Hematopoietic multipotent progenitor cell treated with erythropoietin and hydrocortisone succinate and interleukin-3 and kit ligand, for 6 days (in vitro differentiated cells): ENCODE data around the gene NFE2L2.
A peak's percentile ranks its signal among the peaks of the same experiment; 100 is the strongest.
"Not testable (repeated sequence)": the region's sequence is repeated elsewhere in the genome, so short reads cannot be mapped to it uniquely, and the experiment has no call there.

Experiments used
- DNase-seq: peaks from one replicate; pipeline ENCODE4 v3.0.0-alpha.2; 2015

NFE2L2 gene

DNA sequence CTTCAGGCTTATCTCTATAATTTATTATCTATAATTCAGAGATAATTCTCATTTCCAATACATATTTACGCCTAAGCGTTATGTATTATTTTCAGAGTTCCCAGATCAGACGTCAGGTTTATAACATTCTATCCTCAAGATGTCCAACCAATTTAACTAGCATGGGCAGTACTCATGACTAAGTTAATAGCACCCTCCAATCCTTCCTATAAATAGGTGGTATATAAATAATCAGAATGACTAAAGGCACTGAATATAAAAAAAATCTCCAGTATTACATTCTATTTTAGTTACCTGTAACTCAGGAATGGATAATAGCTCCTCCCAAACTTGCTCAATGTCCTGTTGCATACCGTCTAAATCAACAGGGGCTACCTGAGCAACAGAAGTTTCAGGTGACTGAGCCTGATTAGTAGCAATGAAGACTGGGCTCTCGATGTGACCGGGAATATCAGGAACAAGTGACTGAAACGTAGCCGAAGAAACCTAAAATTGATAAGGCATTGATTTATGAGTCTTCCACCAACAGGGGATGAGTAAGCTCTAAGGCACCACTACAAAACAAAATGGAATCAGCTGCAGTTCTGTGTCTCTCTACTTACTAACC, 32.3 kb downstream of the NFE2L2 start:
- no peak for DNase-seq

DNA sequence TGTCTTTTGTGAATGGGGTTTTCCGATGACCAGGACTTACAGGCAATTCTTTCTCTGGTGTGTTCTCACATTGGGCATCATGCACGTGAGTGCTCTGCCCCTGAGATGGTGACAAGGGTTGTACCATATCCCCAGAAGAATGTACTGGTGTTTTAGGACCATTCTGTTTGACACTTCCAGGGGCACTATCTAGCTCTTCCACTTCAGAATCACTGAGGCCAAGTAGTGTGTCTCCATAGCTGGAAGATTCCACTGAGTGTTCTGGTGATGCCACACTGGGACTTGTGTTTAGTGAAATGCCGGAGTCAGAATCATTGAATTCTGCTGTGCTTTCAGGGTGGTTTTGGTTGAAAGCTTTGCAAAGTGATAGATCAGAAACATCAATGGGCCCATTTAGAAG, 33.3 kb downstream of the NFE2L2 start:
- DNase-seq = no peak

DNA sequence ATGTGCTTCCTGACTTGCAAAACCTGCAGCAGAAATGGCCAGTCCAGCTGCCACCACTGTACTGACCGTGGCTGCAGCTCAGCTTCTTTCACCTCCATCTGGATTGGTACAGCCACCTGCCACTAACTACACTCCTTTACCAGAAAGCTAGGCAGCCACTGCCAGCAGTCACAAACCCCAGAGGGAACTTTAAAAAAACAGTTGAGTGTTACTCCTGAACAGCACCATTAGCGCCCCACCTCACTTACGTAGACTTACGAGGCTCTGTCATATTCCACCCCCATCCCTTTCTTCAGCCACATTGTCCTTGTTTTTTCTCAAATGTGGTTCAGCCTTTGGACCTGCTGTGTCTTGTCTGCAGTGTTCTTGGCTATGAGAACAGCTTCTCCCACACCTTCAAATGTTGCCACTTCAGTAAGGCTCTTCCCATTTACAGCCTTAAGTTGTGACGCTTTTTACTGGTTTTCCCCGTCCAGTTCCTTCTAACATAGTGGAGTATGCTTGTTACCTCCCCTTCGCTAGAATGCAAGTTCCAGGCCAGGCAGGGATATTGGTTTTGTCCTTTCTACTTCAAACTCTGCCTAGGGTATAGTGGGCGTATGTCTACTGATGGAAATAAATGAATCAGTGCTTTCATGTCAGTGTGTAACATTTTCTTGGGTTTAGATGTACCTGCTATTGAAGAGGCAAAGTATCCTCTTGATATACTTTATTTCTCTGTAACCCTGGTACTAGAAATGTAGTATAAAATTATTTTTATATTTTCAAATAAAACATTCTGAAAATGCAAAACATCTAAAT, 34.9 kb downstream of the NFE2L2 start:
- no peak for DNase-seq

DNA sequence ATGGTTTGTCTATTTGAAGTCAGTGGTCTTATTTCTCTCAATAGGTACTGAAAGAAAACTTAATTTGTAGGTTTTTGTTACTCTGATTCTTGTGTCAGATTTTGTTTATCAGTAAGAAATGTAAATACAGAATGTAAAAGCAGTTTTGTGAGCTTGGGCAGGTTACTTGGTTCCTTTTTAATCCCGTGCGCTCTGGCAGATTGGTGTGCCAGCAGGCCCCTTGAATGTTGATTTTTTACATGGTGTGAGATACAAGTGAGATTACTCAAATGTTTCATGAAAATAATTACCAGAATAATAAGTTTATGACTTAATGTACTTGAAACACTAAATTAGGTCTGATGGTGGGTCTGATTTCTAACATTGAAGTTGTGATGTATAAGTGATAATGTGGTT, 38.6 kb downstream of the NFE2L2 start:
- no peak for DNase-seq

DNA sequence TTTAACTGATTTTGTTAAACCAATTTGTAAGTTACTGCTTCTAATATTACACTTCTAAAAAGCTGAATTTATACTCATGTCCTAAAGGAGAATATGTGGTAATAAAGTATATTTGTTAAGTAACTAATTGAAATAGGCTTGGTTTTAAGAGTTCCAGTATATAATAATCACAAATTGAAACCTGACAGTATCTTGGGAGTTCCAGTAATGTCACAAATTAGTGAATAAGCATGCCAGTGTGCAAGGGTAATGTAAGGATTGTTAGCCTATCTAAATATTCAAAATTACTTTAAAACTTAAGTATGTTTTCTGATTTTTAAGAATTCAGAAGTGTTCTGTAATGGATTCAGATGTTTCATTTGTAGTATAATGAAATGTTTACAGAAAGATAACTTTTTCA, 41.1 kb downstream of the NFE2L2 start:
- DNase-seq = not testable (repeated sequence)

DNA sequence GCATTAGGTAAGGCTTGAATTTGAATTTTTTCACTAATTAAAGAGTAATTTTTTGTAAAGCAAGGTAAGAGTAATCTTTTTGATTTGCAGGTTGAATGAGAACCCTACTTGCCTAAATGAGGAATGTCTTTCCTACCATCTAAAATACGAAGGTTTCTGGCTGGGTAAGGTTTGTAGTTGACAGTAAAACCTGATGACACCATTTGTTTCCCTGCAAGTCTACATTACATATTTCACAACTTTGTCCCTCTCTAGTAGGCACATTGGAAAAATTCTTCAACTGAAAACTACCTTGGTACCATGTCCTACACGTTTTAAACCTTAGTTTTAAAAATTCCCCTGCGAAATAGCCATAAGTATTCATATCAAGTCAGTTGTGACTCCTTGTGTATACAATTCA, 42.6 kb downstream of the NFE2L2 start:
- DNase-seq = no peak

DNA sequence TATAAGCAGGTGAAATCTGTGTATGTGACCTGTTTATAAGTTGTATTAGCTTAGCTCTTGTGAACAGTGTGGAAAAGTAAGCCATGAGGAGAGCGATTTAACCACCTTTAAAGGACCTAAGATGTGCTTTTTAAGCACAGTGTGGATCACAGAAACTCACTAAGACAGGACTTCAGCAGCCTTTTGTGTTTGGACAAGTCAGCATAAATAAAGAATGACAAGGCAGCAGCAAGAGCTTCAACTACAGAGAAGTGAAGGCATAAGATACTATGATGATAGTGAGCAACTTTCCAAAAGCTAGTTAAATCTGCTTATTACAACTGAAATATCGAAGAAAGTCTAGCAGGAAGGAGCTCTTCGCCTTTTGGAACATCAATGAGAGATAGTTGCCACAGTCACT, 43.0 kb downstream of the NFE2L2 start:
- DNase-seq = no peak

DNA sequence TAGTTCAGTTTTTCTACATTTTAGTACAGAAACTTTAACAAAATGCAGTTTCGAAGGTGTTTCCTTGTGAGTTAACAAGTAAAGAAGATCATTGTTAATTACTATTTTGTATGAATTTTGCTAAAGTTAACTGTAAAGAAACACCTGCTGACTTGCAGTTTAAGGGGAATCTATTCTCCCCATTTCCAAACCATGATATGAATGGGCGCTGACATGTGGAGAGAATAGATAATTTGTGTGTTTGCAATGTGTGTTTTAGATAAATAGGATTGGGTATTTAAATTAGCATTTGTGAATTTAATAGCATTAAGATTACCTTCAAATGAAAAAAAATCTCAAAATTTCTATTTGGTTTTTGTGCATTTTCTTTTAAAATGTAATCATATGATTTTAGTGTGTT, 44.7 kb downstream of the NFE2L2 start:
- DNase-seq = not testable (repeated sequence)

DNA sequence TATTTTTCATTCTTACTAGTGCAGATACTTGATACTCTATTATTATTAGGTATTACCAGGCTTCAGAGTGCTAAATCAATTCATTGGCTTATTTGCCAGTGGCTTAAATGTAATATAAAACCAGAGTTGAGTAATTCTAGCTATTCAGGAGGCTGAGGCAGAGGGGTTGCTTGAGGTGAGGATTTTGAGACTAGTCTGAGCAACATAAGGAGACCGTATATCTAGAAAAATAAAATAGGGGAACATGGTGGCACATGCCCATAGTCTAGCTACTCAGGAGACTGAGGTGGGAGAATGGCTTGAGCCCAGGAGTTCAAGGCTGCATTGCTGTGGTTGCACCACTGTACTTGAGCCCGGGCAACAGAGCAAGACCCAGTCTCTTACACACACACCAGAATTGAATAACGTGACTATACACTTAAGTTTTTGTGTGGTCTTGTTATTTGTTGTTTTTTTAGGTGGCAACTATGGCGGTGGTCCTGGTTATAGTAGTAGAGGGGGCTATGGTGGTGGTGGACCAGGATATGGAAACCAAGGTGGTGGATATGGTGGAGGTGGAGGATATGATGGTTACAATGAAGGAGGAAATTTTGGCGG, 47.2 kb downstream of the NFE2L2 start:
- no peak for DNase-seq

DNA sequence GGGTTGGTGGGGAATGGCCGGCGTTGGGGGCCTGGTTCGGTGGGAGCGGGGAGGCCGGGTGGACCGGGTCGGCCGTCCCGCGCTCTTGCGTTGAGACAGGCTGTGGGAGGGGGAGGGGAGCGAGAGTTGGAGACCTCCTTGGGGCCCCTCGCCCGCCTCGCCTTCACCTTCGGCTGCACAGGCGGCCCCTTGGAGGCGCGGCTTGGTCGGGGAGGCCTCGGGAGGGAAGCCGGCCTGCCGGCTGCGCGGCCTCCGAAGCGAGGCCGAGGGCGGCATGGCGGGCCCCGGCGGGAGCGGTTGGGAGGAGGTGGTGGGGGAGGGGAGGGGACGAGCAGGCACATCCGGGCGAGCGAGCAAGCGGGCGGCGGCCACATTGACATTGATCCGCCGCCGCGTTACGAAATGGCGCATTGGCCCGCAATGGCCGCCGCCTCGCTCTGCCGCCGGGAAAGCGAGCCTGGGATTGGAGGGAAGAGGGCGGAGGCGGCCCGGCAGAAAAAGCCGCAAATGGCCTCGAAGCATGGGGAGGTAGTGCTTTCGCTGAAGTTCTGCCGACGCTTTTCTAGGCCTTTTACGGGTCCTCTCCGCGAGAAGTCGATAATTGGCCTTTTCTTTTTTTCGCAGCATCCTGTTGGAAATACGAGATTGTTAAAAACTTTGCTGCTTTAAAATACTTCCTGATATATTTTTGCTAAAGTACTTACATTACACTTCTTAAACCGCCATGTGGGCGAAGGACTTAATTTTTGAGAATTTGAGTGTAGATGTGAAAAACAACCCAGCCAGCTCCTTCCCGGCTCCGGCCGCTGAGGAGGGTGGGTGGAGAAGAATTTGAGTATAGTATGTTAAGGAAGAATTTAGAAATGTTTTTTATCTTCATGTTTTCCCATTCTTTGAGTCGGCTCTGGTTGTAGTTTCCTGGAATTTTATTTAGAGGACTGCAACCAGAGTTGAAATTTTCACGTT, 51.4 kb downstream of the NFE2L2 start:
- DNase-seq = peak; percentile 94

DNA sequence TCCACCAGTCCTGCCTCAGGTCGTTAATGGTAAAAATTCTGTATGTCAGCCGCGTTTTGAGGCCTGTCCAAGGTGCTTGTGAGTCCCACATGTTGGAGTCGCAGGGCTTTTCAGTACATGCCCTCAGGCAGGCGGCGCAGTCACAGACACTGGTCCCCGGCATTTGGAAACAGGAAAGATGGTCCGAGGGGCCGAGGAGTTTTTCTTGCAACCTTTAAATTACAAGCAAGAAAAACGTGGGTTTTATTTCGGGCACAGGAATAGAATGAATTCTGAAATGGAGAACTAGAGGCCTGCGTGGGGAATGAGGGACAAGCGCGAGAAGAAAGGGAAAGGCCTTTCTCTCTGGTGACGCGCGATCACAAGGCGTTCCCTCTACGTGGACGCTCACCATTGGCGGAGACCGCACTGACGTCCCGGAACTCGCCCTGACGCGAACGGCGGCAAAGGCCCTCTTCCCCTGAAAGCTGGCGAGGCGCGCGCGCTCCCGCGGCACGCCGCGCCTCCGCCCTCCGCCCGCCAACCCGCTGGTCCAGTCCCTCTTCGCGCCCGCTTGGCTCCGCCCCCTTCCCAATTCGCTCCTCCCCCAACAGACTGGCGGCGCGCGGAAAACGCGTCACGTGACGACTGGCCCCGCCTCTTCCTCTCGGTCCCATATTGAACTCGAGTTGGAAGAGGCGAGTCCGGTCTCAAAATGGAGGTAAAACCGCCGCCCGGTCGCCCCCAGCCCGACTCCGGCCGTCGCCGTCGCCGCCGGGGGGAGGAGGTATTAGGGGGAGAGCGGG, 52.2 kb downstream of the NFE2L2 start, which contains the start of gene HNRNPA3:
TSS of gene HNRNPA3 (plus strand) at position 689 of the 785 bp plus-strand sequence. CDS start at position 695, 6 bp downstream.
- DNase-seq = peak; percentile 99

DNA sequence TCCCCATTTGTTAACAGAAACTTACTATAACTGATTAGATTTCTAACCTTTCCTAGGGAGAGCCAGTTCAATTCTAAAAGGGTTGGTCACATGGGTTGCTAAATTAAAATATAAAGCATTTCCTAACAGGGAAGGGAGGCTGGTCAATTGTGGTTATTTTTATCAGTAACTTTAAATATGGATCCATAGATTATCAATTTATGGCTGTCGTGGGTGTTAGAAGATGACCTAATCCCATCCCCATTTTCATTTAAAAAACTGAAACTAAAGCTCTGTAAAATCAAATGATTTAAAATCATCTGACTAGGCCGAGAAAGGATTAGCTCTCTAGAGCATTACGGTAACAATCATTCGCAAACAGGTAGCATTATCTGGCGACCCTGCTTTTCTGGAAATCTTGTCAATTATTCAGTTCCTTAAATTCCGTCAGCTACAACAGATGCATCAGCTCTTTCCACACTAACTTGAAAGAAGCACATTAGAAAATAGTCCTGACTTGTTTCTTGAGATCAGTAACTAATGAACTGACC, 52.9 kb downstream of the NFE2L2 start:
- peak; percentile 59 for DNase-seq

DNA sequence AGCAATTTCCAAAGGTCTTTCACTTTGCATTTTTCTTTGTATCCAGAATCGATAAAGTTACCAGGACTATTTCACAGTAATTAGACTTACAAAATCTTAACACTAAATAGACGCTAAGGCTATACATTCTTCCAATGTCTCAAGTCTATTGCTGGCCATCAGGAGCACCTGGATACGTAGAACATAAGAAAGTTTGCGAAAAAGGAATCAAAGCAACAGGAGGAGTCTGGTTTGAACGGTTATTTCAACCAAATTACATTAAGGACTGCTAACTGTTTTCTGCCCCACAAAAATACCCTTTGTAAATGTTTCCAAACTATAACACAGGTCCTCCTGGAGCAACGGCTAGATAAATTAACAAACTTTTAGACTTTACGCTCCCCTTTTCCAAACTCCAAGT, 53.4 kb downstream of the NFE2L2 start:
- DNase-seq = no peak

DNA sequence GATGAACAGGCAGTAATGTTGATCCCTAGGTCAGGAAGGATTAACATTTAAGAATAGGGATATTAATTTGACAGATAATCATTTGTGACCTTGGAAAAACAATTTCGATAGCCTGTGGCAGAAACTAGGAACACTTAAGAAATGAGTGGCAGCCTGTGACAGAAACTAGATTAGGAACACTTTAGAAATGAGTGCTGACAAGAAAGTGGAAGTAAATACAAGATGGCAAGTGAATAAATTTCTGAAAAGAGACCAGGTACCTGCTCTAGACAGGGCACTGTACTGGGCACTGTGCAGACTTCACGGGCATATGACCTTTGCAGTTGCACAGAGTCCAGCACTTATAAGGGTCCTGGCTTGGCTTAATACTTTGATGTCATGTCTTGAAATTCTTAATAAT, 57.4 kb downstream of the NFE2L2 start:
- DNase-seq = no peak

DNA sequence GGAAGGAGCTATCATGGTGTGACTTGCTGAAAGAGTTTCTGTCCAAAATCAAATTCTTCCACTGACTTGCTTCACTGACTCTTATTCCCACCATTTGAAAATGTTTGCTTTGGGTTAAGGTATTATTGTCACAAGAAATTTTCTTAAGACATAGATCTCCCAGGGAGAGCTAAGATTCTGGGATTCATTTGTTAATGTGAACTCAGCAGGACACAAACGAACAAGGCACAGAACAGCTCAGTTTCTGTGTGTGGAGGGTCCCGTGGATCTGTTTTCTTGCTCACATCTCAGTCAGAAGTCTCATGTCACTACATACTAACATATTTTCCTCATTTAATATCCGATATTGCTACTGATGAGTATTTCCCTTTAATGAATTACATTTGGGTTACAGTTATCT, 60.1 kb downstream of the NFE2L2 start:
- no peak for DNase-seq

DNA sequence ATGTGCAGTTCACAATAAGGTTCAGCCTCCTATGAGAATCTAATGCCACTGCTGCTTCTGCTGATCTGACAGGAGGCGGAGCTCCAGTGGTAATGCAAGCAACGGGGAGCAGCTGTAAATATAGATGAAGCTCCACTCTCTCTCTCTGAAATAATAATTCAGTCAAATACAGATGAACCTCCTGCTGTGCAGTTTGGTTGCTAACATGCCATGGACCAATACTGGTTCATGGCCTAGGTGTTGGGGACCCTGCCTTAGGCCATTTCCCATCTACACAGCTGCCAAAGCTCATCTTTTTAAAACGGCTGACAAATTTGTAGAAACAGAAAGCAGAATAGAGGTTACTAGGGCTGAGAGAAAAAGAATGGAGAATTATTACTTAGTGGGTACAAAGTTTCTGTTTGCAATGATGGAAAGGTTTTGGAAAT, 62.6 kb downstream of the NFE2L2 start:
- no peak for DNase-seq

DNA sequence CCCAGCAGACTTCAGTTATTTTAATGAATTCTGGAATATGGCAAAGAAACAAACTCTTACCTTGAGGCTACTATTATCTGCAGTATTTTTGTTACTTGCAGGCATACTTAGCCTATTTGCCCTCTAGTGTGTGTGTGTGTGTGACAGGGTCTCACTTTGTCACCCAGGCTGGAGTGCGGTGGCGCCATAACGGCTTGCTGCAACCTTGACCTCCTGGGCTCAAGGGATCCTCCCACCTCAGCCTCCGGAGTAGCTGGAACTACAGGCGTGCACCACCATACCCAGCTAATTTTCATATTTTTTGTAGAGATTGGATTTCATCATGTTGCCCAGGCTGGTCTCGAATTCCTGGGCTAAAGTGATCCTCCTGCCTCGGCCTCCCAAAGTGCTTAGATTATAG, 64.1 kb downstream of the NFE2L2 start:
- not testable (repeated sequence) for DNase-seq

DNA sequence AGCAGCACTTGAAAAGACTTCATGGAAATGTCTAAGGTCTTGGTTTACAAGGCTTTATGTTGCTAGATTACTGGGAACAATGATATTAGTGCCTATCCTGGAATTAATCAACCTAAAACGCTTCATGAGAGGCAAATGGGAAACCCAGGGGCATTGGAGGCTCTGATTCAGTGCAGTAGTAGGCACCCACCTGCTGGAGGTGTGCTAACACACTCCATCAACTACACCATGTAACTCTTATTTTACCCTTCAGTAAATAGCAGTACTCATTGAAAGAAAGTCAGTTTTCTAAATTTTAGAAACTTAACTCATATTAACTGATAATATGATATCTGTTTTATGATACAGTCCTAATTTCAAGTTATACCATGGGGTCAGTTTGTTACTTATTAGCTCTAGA, 69.3 kb downstream of the NFE2L2 start:
- no peak for DNase-seq

DNA sequence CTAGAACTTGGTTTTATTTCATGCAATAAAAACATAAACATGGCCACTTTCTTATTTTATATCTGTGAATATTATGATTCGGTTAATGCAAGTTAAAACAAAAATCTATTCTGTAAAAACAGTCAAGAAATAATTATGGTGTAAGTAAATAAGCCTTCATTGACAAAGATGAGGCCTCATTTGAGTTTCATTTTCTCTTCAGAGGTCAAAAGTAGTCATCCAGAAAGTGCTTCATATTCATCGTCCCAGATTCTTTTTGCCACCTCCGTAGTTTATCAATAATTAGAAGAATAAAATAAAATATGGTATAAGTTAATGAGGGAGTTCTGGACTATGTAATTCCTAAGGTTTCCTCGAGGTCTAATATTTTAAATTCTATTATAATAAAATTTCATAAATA, 71.3 kb downstream of the NFE2L2 start:
- DNase-seq = no peak

DNA sequence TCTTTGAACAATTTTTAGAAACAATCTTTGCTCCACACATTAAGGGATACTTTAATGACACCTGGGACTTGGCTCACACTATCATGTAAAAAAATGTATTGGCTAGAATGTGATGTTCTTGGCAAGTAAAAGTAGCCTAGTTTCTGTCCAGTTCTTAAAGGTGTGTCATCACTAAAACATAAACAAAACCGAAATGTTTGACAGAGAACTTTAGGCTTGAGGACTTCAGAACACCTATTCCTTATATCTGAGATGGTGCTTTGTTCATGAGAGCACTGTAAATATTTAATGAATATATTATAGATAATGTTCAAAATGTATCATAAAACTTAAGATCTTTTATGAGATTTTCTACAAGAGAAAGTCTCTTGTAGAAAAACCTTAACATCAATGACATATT, 71.7 kb downstream of the NFE2L2 start:
- DNase-seq = no peak

DNA sequence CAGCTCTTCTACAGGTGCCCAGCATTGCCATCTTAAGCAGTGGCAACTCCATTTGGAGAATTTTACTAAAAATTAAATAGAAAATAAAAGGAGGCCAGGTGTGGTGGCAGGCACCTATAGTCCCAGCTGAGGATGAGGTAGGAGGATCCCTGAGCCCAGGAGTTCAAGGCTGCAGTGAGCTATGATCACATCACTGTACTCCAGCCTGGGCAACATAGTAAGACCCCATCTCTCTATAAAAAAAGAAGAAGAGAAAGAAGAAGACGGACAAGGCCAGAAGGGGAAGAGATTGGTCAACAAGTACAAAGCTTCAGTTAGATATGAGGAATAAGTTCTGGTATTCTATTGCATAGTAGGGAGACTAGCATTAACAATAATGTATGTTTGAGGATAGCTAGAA, 73.6 kb downstream of the NFE2L2 start:
- DNase-seq = no peak
